GM10266 (cell line): Measurements from ENCODE around the gene GANC.

Experiments
- DNase-seq: peaks from one replicate; pipeline ENCODE4 v3.0.0; 2012; ENCODE audit errors: extremely low spot score
- CTCF ChIP-seq: IDR thresholded peaks from 2 replicates; pipeline ENCODE4 v1.5.1; 2012; ENCODE audit warnings: mild to moderate bottlenecking, low read depth; ENCODE audit not compliant: control insufficient read depth, insufficient read depth; ENCODE audit errors: missing control alignments

Gene GANC

GRCh38 chr15:42365921-42366550 lies 93.0 kb downstream of the GANC start:
- no peak for TF ChIP-seq CTCF
- DNase-seq: no peak

- DNase-seq: no peak
- TF ChIP-seq CTCF: no peak
Measured at GRCh38 chr15:42367041-42367440, 94.0 kb downstream of the GANC start.

GRCh38 chr15:42368096-42368495 lies 95.1 kb downstream of the GANC start:
- TF ChIP-seq CTCF: no peak

GRCh38 chr15:42371096-42371495 lies 98.1 kb downstream of the GANC start:
- TF ChIP-seq CTCF: no peak
- DNase-seq: no peak

More at GRCh38 chr15:42368096-42368495, 95.1 kb downstream of the GANC start:
- DNase-seq: no peak

- TF ChIP-seq CTCF: no peak
- no peak for DNase-seq
Measured at GRCh38 chr15:42373274-42373673, 100.3 kb downstream of the GANC start.

GRCh38 chr15:42373936-42374335 lies 100.9 kb downstream of the GANC start:
- no peak for DNase-seq
- TF ChIP-seq CTCF: no peak

- no peak for DNase-seq
- no peak for TF ChIP-seq CTCF
Measured at GRCh38 chr15:42374810-42375209, 101.8 kb downstream of the GANC start.
